Measurements from ENCODE around the gene VPS13A.

The VPS13A gene

GRCh38 chr9:77177143-77177893 is at the start of gene VPS13A:
Gene VPS13A (plus strand): TSS chr9:77177534. CDS start chr9:77177705, 171 bp downstream.
- DNase-seq: peak; percentile 96 to 97

GRCh38 chr9:77128125-77128789 is 49.1 kb upstream of the VPS13A start:
- no peak for DNase-seq

GRCh38 chr9:77131399-77131798 is 45.9 kb upstream of the VPS13A start:
- DNase-seq: no peak

- no peak for DNase-seq
These were observed 44.3 kb upstream of the VPS13A start for GRCh38 chr9:77133011-77133410.

- no peak for DNase-seq
These were observed 35.0 kb upstream of the VPS13A start for GRCh38 chr9:77142366-77142765.

GRCh38 chr9:77149879-77150278 is 27.5 kb upstream of the VPS13A start:
- DNase-seq: no peak

- DNase-seq: no peak
These were observed 25.0 kb upstream of the VPS13A start for GRCh38 chr9:77152289-77152688.

- no peak for DNase-seq
These were observed 20.5 kb upstream of the VPS13A start for GRCh38 chr9:77156646-77157371.

- no peak for DNase-seq
These were observed 18.4 kb upstream of the VPS13A start for GRCh38 chr9:77158772-77159513.

GRCh38 chr9:77161191-77161590 is 16.1 kb upstream of the VPS13A start:
- no peak for DNase-seq

- DNase-seq: no peak
These were observed 15.4 kb upstream of the VPS13A start for GRCh38 chr9:77161966-77162365.

GRCh38 chr9:77162366-77162765 is 15.0 kb upstream of the VPS13A start:
- DNase-seq: no peak

- no peak for DNase-seq
These were observed 13.4 kb upstream of the VPS13A start for GRCh38 chr9:77163884-77164283.

GRCh38 chr9:77166193-77166592 is 11.1 kb upstream of the VPS13A start:
- DNase-seq: no peak

GRCh38 chr9:77170991-77171699 is 6.2 kb upstream of the VPS13A start:
- DNase-seq: no peak

GRCh38 chr9:77175151-77175550 is 2.2 kb upstream of the VPS13A start:
- DNase-seq: no peak

GRCh38 chr9:77176106-77176505 is 1.2 kb upstream of the VPS13A start:
- no peak for DNase-seq

- no peak for DNase-seq
These were observed 620 bp upstream of the VPS13A start for GRCh38 chr9:77176686-77177142.

- peak; percentile 67 to 71 for DNase-seq
These were observed 810 bp downstream of the VPS13A start for GRCh38 chr9:77177894-77178794.

GRCh38 chr9:77180056-77180455 is 2.7 kb downstream of the VPS13A start:
- DNase-seq: no peak

GRCh38 chr9:77183581-77183980 is 6.2 kb downstream of the VPS13A start:
- DNase-seq: no peak
